ENCODE results near the gene CDK5RAP2.

- no peak for TF ChIP-seq POLR2A (IDR thresholded peaks at IDR 0.05)
- TF ChIP-seq, protein P1, sequence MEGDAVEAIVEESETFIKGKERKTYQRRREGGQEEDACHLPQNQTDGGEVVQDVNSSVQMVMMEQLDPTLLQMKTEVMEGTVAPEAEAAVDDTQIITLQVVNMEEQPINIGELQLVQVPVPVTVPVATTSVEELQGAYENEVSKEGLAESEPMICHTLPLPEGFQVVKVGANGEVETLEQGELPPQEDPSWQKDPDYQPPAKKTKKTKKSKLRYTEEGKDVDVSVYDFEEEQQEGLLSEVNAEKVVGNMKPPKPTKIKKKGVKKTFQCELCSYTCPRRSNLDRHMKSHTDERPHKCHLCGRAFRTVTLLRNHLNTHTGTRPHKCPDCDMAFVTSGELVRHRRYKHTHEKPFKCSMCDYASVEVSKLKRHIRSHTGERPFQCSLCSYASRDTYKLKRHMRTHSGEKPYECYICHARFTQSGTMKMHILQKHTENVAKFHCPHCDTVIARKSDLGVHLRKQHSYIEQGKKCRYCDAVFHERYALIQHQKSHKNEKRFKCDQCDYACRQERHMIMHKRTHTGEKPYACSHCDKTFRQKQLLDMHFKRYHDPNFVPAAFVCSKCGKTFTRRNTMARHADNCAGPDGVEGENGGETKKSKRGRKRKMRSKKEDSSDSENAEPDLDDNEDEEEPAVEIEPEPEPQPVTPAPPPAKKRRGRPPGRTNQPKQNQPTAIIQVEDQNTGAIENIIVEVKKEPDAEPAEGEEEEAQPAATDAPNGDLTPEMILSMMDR (IDR thresholded peaks at IDR 0.05): no peak
Observed at GRCh38 chr9:120616966-120617935, 37.3 kb upstream of the CDK5RAP2 start.

Measured in Peyer's patch (tissue), 4 donors.